Activated T-helper 9 cell treated with anti-CD3 and anti-CD28 coated beads, Interleukin-2, amount 50 U/mL, for 16 hours (primary cell): Measurements from ENCODE around the gene MCCD1.

ENCODE experiments used
- DNase-seq: peaks from one replicate; pipeline ENCODE4 v3.0.0-alpha.2; 2020; ENCODE audit warnings: low read depth

MCCD1 gene

GRCh38 chr6:31513456-31514165 is 15.2 kb upstream of the MCCD1 start:
- no peak for DNase-seq

- no peak for DNase-seq
Measured at GRCh38 chr6:31521835-31522234, 6.9 kb upstream of the MCCD1 start.

GRCh38 chr6:31525553-31525931 is 3.2 kb upstream of the MCCD1 start:
- no peak for DNase-seq

- no peak for DNase-seq
Measured at GRCh38 chr6:31525932-31526591, 2.7 kb upstream of the MCCD1 start.

GRCh38 chr6:31528307-31528777 is 420 bp upstream of the MCCD1 start:
- no peak for DNase-seq

GRCh38 chr6:31529329-31530150 is 778 bp downstream of the MCCD1 start:
- DNase-seq = no peak

- no peak for DNase-seq
Measured at GRCh38 chr6:31530659-31531058, 1.9 kb downstream of the MCCD1 start.

- no peak for DNase-seq
Measured at GRCh38 chr6:31531162-31531561, 2.4 kb downstream of the MCCD1 start.

GRCh38 chr6:31531771-31532643 is 3.2 kb downstream of the MCCD1 start:
- DNase-seq = no peak

- no peak for DNase-seq
Measured at GRCh38 chr6:31532644-31533454, 4.1 kb downstream of the MCCD1 start.

- no peak for DNase-seq
Measured at GRCh38 chr6:31533455-31533841, 4.7 kb downstream of the MCCD1 start.

GRCh38 chr6:31534011-31534410 is 5.2 kb downstream of the MCCD1 start:
- DNase-seq = no peak

GRCh38 chr6:31534521-31535040 is 5.8 kb downstream of the MCCD1 start:
- no peak for DNase-seq

- DNase-seq = no peak
Measured at GRCh38 chr6:31535538-31536324, 7.0 kb downstream of the MCCD1 start.

GRCh38 chr6:31538805-31539400 is 10.1 kb downstream of the MCCD1 start:
- DNase-seq = no peak

- no peak for DNase-seq
Measured at GRCh38 chr6:31540640-31541039, 11.9 kb downstream of the MCCD1 start.

GRCh38 chr6:31541059-31541657 is 12.4 kb downstream of the MCCD1 start:
- peak; percentile 34 for DNase-seq

- DNase-seq = peak; percentile 91
Measured at GRCh38 chr6:31541658-31542521, 13.1 kb downstream of the MCCD1 start, which contains the start of gene DDX39B. Gene DDX39B, minus strand, starts transcription at chr6:31542003. Its CDS starts 1,471 bp downstream, at chr6:31540532.
